ENCODE measurements around the gene LIPM.

The LIPM gene

DNA sequence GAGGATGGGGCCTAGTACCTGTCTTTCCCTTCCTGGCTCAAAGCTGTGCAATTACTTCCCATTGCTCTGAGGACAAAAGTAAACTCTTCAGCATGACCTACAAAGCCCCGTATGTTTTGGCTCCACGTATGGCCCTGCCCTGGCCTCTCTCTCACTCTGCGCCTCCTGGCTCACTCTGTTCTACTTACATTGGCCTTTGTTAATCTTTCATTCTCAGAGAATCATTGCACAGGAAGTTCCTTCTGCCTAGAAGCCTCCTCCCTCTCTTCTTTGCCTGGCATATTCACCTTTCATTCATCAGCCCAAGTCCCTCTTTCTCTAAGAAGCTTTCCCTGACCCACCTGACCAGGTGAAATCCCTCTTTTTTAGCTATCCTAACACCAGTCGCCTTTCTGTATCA is 23.9 kb downstream of the LIPM start:
- TF ChIP-seq, protein P1, sequence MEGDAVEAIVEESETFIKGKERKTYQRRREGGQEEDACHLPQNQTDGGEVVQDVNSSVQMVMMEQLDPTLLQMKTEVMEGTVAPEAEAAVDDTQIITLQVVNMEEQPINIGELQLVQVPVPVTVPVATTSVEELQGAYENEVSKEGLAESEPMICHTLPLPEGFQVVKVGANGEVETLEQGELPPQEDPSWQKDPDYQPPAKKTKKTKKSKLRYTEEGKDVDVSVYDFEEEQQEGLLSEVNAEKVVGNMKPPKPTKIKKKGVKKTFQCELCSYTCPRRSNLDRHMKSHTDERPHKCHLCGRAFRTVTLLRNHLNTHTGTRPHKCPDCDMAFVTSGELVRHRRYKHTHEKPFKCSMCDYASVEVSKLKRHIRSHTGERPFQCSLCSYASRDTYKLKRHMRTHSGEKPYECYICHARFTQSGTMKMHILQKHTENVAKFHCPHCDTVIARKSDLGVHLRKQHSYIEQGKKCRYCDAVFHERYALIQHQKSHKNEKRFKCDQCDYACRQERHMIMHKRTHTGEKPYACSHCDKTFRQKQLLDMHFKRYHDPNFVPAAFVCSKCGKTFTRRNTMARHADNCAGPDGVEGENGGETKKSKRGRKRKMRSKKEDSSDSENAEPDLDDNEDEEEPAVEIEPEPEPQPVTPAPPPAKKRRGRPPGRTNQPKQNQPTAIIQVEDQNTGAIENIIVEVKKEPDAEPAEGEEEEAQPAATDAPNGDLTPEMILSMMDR (IDR thresholded peaks at IDR 0.05; ENCODE audit: low read length), result no peak
- TF ChIP-seq EZH2phosphoT487 (IDR thresholded peaks at IDR 0.05; ENCODE audit: low read length) (no peak), EZH2 (optimal IDR thresholded peaks at IDR 0.05; ENCODE audit: low read depth, low read length) (no peak)
- no peak overlapping the region for H3K27ac ChIP-seq (ENCODE audit: low read length)
- no peaks in the 10 kb centered on the region for H3K9me2 ChIP-seq (replicated peaks; ENCODE audit: insufficient read depth, low read length)
- no peaks in the 10 kb centered on the region for H3K27me3 ChIP-seq (replicated peaks; ENCODE audit: insufficient read depth, low read length)
- H3K4me2 ChIP-seq (ENCODE audit: low read depth, low read length), result no peak overlapping the region
- H3K4me3 ChIP-seq (ENCODE audit: low read length), result no peak overlapping the region
- no peaks in the 10 kb centered on the region for H3K79me2 ChIP-seq (ENCODE audit: low read length)
- no peaks in the 10 kb centered on the region for H4K20me1 ChIP-seq (ENCODE audit: insufficient read depth, low read length)
- H3K36me3 ChIP-seq (replicated peaks; ENCODE audit: insufficient read depth, low read length), result no peaks in the 10 kb centered on the region
- no peak for DNase-seq
- H3K9me3 ChIP-seq (replicated peaks; ENCODE audit: insufficient read depth, low read length), result no peaks in the 10 kb centered on the region
- no peaks in the 10 kb centered on the region for H3K4me1 ChIP-seq (ENCODE audit: low read length)
- no peaks in the 10 kb centered on the region for H3F3A ChIP-seq (ENCODE audit: insufficient read depth, low read length)
- H2AFZ ChIP-seq (ENCODE audit: low read length), result no peak overlapping the region
- H3K9ac ChIP-seq (ENCODE audit: low read length), result no peak overlapping the region

DNA sequence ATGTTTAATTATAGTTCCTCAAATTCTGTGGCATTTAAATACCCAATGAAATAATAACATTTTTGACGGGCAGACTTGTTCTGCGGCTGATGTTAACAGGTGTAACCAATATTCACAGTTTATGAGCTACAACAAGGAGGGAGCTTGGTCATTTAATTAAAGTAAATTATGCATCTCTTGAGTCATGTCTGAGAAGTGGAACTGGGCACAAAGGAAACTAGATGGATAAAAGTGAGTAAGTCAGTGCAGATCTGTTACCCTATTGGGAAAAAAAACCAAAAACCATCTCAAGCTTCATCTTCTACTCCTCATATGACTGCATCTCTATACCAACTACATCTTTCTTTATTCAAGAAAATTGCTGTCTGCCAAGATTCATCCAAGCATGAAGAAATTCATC is 25.1 kb downstream of the LIPM start:
- Histone ChIP-seq H3F3A (ENCODE audit: insufficient read depth, low read length) (no peaks in the 10 kb centered on the region), H3K9me2 (replicated peaks; ENCODE audit: insufficient read depth, low read length) (no peaks in the 10 kb centered on the region), H3K27ac (ENCODE audit: low read length) (no peak overlapping the region), H3K79me2 (ENCODE audit: low read length) (no peaks in the 10 kb centered on the region), H3K4me1 (ENCODE audit: low read length) (no peaks in the 10 kb centered on the region), H3K4me3 (ENCODE audit: low read length) (no peak overlapping the region), H2AFZ (ENCODE audit: low read length) (no peak overlapping the region), H3K27me3 (replicated peaks; ENCODE audit: insufficient read depth, low read length) (no peaks in the 10 kb centered on the region), H3K9me3 (replicated peaks; ENCODE audit: insufficient read depth, low read length) (no peaks in the 10 kb centered on the region), H3K36me3 (replicated peaks; ENCODE audit: insufficient read depth, low read length) (no peaks in the 10 kb centered on the region), H3K9ac (ENCODE audit: low read length) (no peak overlapping the region), H3K4me2 (ENCODE audit: low read depth, low read length) (no peak overlapping the region), H4K20me1 (ENCODE audit: insufficient read depth, low read length) (no peaks in the 10 kb centered on the region)
- TF ChIP-seq, protein P1 (IDR thresholded peaks at IDR 0.05; ENCODE audit: low read length), result no peak
- TF ChIP-seq EZH2phosphoT487 (IDR thresholded peaks at IDR 0.05; ENCODE audit: low read length) (no peak), EZH2 (optimal IDR thresholded peaks at IDR 0.05; ENCODE audit: low read depth, low read length) (no peak)
- DNase-seq, result no peak

DNA sequence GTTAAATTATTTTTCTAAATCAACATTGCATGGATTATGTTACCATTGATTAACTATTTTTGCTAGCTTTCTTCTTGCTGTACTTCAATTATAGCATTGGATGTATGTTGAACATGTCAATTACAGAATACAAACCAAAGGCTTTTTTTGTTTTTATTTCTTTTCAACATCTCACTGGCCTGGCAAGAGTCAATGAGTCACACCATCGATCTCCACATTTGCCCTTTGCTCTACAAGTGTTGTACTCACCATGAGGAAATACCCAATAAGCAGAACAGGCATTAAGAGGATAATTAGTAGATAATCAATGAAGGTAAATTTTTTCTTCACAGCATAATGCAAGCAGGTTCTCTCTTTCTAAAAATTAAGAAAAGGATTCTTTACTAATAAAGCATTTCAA is 25.8 kb downstream of the LIPM start:
- TF ChIP-seq EZH2 (optimal IDR thresholded peaks at IDR 0.05; ENCODE audit: low read depth, low read length) (no peak), EZH2phosphoT487 (IDR thresholded peaks at IDR 0.05; ENCODE audit: low read length) (no peak)
- TF ChIP-seq, protein P1 (IDR thresholded peaks at IDR 0.05; ENCODE audit: low read length), result no peak
- Histone ChIP-seq H3F3A (ENCODE audit: insufficient read depth, low read length) (no peaks in the 10 kb centered on the region), H2AFZ (ENCODE audit: low read length) (no peak overlapping the region), H3K79me2 (ENCODE audit: low read length) (no peaks in the 10 kb centered on the region), H3K9me2 (replicated peaks; ENCODE audit: insufficient read depth, low read length) (no peaks in the 10 kb centered on the region), H4K20me1 (ENCODE audit: insufficient read depth, low read length) (no peaks in the 10 kb centered on the region), H3K9ac (ENCODE audit: low read length) (no peak overlapping the region), H3K4me1 (ENCODE audit: low read length) (no peaks in the 10 kb centered on the region), H3K27ac (ENCODE audit: low read length) (no peak overlapping the region), H3K36me3 (replicated peaks; ENCODE audit: insufficient read depth, low read length) (no peaks in the 10 kb centered on the region), H3K4me3 (ENCODE audit: low read length) (no peak overlapping the region), H3K27me3 (replicated peaks; ENCODE audit: insufficient read depth, low read length) (no peaks in the 10 kb centered on the region), H3K9me3 (replicated peaks; ENCODE audit: insufficient read depth, low read length) (no peaks in the 10 kb centered on the region), H3K4me2 (ENCODE audit: low read depth, low read length) (no peak overlapping the region)
- DNase-seq, result no peak
